ENCODE measurements around the gene LBX1. TPM values are rescaled to one million over a fixed set of nuclear protein-coding genes. Genes with fewer than 3 reads are reported as not detected.

LBX1 gene
- total and polyA plus RNA-seq, 3 donors from 2014 or later = 0.12 TPM; not detected in 2

DNA sequence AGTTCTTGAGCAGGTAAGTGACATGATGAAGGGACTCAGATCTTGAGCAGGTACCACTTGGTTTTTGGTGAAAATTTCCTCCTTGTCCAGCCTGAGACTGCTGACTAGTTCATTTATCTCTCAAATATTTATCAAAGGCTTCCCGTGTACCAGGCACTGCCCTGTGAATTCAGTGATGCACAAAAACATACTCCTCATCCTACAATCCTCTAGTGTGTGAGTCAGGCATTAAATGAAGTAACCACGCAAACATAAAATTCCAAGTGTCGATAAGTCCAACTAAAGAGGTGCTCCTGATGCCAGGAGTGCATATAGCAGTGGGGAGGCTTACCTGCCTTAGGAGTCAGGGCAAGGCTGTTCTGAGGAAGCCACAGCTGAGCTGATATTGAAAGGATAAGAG lies 41.5 kb upstream of the LBX1 start:
- Histone ChIP-seq H3K9me3 (no peaks in the 10 kb centered on the region), H3K27me3 (no peaks in the 10 kb centered on the region)

DNA sequence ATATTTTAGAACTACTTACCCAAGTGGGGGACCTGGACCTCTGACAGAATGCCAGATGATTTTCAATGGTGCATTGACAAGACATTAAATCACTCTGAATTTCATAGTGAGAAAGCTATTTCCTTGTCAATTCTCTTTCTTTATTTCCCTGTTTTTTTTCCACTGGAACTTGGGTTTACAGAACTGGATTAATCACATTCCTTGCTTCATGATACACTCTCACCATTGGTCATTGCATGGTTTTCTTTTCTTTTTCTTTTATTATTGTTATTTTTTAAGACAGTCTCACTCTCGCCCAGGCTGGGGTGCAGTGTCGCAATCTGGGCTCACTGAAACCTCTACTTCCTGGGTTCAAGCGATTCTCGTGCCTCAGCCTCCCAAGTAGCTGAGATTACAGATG lies 38.5 kb upstream of the LBX1 start:
- H3K4me1 ChIP-seq = no peaks in the 10 kb centered on the region
- no peak for TF ChIP-seq POLR2A (IDR thresholded peaks at IDR 0.05)
- TF ChIP-seq, protein P1, sequence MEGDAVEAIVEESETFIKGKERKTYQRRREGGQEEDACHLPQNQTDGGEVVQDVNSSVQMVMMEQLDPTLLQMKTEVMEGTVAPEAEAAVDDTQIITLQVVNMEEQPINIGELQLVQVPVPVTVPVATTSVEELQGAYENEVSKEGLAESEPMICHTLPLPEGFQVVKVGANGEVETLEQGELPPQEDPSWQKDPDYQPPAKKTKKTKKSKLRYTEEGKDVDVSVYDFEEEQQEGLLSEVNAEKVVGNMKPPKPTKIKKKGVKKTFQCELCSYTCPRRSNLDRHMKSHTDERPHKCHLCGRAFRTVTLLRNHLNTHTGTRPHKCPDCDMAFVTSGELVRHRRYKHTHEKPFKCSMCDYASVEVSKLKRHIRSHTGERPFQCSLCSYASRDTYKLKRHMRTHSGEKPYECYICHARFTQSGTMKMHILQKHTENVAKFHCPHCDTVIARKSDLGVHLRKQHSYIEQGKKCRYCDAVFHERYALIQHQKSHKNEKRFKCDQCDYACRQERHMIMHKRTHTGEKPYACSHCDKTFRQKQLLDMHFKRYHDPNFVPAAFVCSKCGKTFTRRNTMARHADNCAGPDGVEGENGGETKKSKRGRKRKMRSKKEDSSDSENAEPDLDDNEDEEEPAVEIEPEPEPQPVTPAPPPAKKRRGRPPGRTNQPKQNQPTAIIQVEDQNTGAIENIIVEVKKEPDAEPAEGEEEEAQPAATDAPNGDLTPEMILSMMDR (IDR thresholded peaks at IDR 0.05) = no peak
- no peak overlapping the region for H3K4me3 ChIP-seq
- no peak overlapping the region for H3K27ac ChIP-seq
- no peaks in the 10 kb centered on the region for H3K27me3 ChIP-seq
- 90 to 94% methylated on average over 4 of the region's 4 CpGs for WGBS, 2 donors
- intact Hi-C loops (cut with DNase I; ENCODE audit: low total_unique reads) = no loop called here
- DNase-seq = no peak
- H3K36me3 ChIP-seq (ENCODE audit: low read depth, missing control alignments) = no peaks in the 10 kb centered on the region
- no peaks in the 10 kb centered on the region for H3K9me3 ChIP-seq

More for the DNA sequence above, 41.5 kb upstream of the LBX1 start:
- Histone ChIP-seq H3K36me3 (ENCODE audit: low read depth, missing control alignments) (no peaks in the 10 kb centered on the region), H3K4me1 (no peaks in the 10 kb centered on the region), H3K4me3 (no peak overlapping the region), H3K27ac (no peak overlapping the region)
- 65 to 82% methylated on average over 3 of the region's 3 CpGs for WGBS, 2 donors
- intact Hi-C loops (cut with DNase I; ENCODE audit: low total_unique reads) = no loop called here
- DNase-seq = no peak
- TF ChIP-seq POLR2A (IDR thresholded peaks at IDR 0.05) = no peak
- TF ChIP-seq, protein P1 (IDR thresholded peaks at IDR 0.05) = no peak

DNA sequence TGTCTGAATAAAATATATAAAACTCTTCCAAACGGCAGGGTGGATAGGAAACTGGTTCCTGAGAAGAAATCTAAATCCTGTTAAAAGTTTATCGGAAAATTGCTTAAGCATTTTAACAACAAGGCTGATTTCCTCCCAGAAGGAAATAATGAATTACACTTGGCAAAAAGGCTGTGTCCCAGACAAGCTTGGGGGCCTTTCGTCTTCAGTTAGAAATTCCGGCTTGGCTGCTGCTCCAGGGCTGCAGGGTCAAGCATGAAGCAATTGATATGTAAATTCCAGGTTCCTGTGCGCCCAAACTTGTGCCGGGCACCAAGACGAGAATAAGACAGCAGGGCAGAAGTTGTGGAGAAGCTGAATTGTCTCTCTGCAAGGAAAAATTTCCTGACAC lies 38.0 kb upstream of the LBX1 start:
- intact Hi-C loops (cut with DNase I; ENCODE audit: low total_unique reads) = no loop called here
- H3K36me3 ChIP-seq (ENCODE audit: low read depth, missing control alignments) = no peaks in the 10 kb centered on the region
- no peaks in the 10 kb centered on the region for H3K4me1 ChIP-seq
- 85 to 91% methylated on average over 7 of the region's 7 CpGs for WGBS, 2 donors
- no peak overlapping the region for H3K27ac ChIP-seq
- H3K27me3 ChIP-seq = no peaks in the 10 kb centered on the region
- H3K9me3 ChIP-seq = no peaks in the 10 kb centered on the region
- TF ChIP-seq, protein P1 (IDR thresholded peaks at IDR 0.05) = no peak
- no peak for TF ChIP-seq POLR2A (IDR thresholded peaks at IDR 0.05)
- no peak overlapping the region for H3K4me3 ChIP-seq
- no peak for DNase-seq

DNA sequence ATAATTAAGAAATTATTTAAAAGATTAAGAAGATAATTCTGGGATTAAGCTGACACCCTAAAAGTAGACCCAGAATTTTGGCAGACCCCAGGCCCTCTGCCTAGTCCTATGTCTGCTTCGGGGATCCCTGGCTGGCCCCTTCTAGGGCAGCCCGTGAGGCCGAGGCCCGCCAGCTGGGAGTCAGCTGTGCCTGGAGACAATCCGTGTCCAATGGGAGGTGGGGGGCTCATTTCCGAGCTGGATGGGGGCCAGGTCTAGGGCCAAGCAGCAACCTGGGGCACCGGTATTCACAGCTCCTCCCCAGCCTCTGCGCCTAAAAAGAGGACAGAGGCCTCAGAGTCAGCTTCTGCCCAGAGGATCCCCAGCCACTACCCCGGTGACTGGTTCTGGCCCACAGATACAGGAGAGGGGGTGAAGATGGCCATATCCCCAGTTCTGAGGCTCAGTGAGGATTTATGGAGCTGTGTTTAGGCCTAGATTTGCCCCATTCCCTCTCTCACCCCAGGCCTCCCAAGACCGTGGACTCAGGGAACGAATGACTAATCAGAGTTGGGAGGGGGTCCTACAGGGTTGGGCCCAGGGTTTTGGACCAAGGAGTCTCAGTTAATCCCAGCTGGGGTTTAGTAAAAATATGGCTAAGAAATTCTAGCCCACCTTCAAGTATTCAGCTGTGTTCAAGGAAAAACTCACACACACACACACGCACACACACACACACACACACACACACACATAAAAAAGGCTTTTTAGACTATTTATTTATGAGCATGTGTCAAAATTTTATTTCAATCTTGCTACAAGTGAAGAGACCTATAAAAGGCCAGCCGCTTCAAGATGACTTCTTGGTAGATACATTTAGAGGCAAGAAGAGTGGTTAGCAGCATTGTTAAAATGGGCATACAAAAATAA lies 37.4 kb upstream of the LBX1 start:
- H3K27me3 ChIP-seq = no peaks in the 10 kb centered on the region
- no peak overlapping the region for H3K4me3 ChIP-seq
- H3K36me3 ChIP-seq (ENCODE audit: low read depth, missing control alignments) = no peaks in the 10 kb centered on the region
- DNase-seq = no peak
- WGBS, 2 donors = 84 to 85% methylated on average over 13 of the region's 13 CpGs
- no peak overlapping the region for H3K27ac ChIP-seq
- H3K9me3 ChIP-seq = no peaks in the 10 kb centered on the region
- TF ChIP-seq, protein P1 (IDR thresholded peaks at IDR 0.05) = no peak
- no peak for TF ChIP-seq POLR2A (IDR thresholded peaks at IDR 0.05)
- no peaks in the 10 kb centered on the region for H3K4me1 ChIP-seq
- intact Hi-C loops (cut with DNase I; ENCODE audit: low total_unique reads) = no loop called here
